PC-9 (cell line): ENCODE data around the gene HPCAL1.

Source experiments
- EZH2 ChIP-seq: fragments of 200-600 bp; sonication (generic); IDR thresholded peaks from 2 replicates; pipeline ENCODE4 v1.8.0; 2017; ENCODE audit warnings: antibody characterized with exemption, low read depth
- TF ChIP-seq, protein P1 (sequence below): fragments of 200-600 bp; sonication (generic); conservative IDR thresholded peaks from 2 replicates; pipeline ENCODE4 v1.6.1; 2017; ENCODE audit warnings: mixed run types, antibody characterized with exemption, mild to moderate bottlenecking, moderate library complexity

DNA sequence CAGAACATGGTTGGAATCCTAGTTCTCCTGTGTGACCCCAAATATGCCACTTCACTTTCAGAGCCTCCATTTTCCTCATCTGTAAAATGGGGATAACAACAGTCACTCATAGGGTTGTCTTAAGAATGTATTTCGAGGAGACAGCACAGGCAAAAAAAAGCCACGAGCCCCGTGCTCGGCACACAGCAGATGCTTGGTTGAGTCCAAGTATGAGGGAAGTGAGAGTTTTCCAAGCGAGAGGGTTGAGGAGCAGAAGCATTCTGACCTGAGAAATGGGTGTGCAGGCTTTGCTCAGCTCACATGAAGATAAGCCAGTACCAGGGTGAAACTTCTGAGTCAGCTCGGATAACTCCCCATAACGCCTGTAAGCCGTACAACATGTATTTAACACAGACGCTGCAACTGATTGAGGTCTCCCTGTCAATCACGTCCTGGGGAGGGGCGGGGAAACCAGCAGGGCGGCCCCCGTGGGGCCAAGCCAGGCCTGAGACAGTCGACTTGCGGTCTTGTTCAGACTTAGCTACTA lies 168.4 kb downstream of the HPCAL1 start:
- TF ChIP-seq, protein P1, sequence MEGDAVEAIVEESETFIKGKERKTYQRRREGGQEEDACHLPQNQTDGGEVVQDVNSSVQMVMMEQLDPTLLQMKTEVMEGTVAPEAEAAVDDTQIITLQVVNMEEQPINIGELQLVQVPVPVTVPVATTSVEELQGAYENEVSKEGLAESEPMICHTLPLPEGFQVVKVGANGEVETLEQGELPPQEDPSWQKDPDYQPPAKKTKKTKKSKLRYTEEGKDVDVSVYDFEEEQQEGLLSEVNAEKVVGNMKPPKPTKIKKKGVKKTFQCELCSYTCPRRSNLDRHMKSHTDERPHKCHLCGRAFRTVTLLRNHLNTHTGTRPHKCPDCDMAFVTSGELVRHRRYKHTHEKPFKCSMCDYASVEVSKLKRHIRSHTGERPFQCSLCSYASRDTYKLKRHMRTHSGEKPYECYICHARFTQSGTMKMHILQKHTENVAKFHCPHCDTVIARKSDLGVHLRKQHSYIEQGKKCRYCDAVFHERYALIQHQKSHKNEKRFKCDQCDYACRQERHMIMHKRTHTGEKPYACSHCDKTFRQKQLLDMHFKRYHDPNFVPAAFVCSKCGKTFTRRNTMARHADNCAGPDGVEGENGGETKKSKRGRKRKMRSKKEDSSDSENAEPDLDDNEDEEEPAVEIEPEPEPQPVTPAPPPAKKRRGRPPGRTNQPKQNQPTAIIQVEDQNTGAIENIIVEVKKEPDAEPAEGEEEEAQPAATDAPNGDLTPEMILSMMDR: no peak
- TF ChIP-seq EZH2: no peak
